ENCODE data around the gene CES5A. TPM values are rescaled to one million over a fixed set of nuclear protein-coding genes. Genes with fewer than 3 reads are reported as not detected.

CES5A gene
- total RNA-seq: under 1 TPM; under 0.01 to 0.69 TPM

GRCh38 chr16:55875273-55875672, at the start of gene CES5A:
CES5A (minus strand) TSS chr16:55875373; CDS start chr16:55875221, 152 bp downstream.

GRCh38 chr16:55832773-55833691, 42.1 kb downstream of the CES5A start, which contains the start of gene CES1:
CES1 (minus strand) TSS chr16:55833096; CDS start chr16:55833055, 41 bp downstream.

Other genes starting within 250 kb of the CES5A start
- not detected for gene SLC6A2, start 219.4 kb downstream of the CES5A start, total RNA-seq
- gene CES1, start 42.3 kb downstream of the CES5A start, total RNA-seq: 1 to 10 TPM in 1 of 2 donors, under 1 TPM in 1; 0.67 to 1.7 TPM